GM23338 (cell line): ENCODE measurements around the gene ZDHHC3.

Source experiments
- CREB1 ChIP-seq: fragments of 250-450 bp; sonication (Bioruptor Pico); IDR thresholded peaks from 2 replicates; pipeline ENCODE4 v1.5.0; 2020; ENCODE audit warnings: low read depth, mild to moderate bottlenecking, moderate library complexity
- CTCF ChIP-seq, 2 experiments: fragments of 200-600 bp in 1 of 2; sonication (generic) in 1 of 2; conservative IDR thresholded peaks; 2 replicates each; pipeline versions ENCODE4 v1.5.1 to v1.6.1; 2016 to 2017; ENCODE audit warnings: antibody characterized with exemption in 2 of 2, low read depth in 2 of 2, mild to moderate bottlenecking in 2 of 2, moderate library complexity in 1 of 2
- POLR2AphosphoS5 ChIP-seq: IDR thresholded peaks from 2 replicates; pipeline ENCODE4 v1.6.1; 2016; ENCODE audit warnings: antibody characterized with exemption, low read depth
- ZNF331 ChIP-seq: fragments of 250-450 bp; sonication (Bioruptor Pico); IDR thresholded peaks from 2 replicates; pipeline ENCODE4 v1.5.0; 2020; ENCODE audit warnings: low read depth, mild to moderate bottlenecking, moderate library complexity
- ZNF462 ChIP-seq: fragments of 250-450 bp; sonication (Bioruptor Pico); IDR thresholded peaks from 2 replicates; pipeline ENCODE4 v1.5.0; 2020; ENCODE audit warnings: mild to moderate bottlenecking, moderate library complexity

GRCh38 chr3:45010811-45011333 is 34.9 kb upstream of the ZDHHC3 start:
- no peak for TF ChIP-seq CTCF (conservative IDR thresholded peaks at IDR 0.05; ENCODE audit: low read depth in 2 of 2)
- TF ChIP-seq ZNF462 (CRISPR knock-in tag): no peak
- no peak for TF ChIP-seq CREB1 (CRISPR knock-in tag)
- no peak for TF ChIP-seq POLR2AphosphoS5
- no peak for TF ChIP-seq ZNF331 (CRISPR knock-in tag)
